IMR-90 (cell line): ENCODE results near the gene CRYGN. TPM values are rescaled to one million over a fixed set of nuclear protein-coding genes. Genes with fewer than 3 reads are reported as not detected.

Source experiments
- ATAC-seq: fragments of 200-7000 bp; cut with Tn5 transposase; 2 replicates; pipeline ENCODE4 v1.9.1; 2020; ENCODE audit warnings: low read depth, mild to moderate bottlenecking, moderate library complexity
- BruUV-seq: library from RNA; stranded (reverse); fragments of 400-500 nt; replicated peaks from 2 replicates; lab custom pipeline; 2021; lab: Mats Ljungman, UMichigan
- CTCF ChIA-PET: fragments of 300-600 bp; formaldehyde crosslinking; extraction: SDS; loops from one replicate; lab custom pipeline; 2021; ENCODE audit warnings: antibody characterized with exemption; lab: Yijun Ruan, JAX
- POLR2A ChIA-PET: fragments of 300-600 bp; sonication (Branson Sonifier 250); formaldehyde crosslinking; loops from one replicate; lab custom pipeline; 2022; ENCODE audit warnings: antibody characterized with exemption; ENCODE audit not compliant: unreplicated experiment; lab: Charles Lee
- DNase-seq: peaks from one replicate; pipeline ENCODE4 v3.0.0; 2013
- H2AFZ ChIP-seq: replicated peaks from 2 replicates; pipeline ENCODE3; 2013; ENCODE audit warnings: low read length, mild to moderate bottlenecking; ENCODE audit not compliant: poor library complexity
- H2AK5ac ChIP-seq: 2 replicates; pipeline ENCODE4 v1.6.1; 2013; ENCODE audit warnings: low read depth, low read length, inconsistent platforms
- H2AK9ac ChIP-seq: replicated peaks from 2 replicates; pipeline ENCODE3; 2013; ENCODE audit warnings: mild to moderate bottlenecking, low read depth, low read length, moderate library complexity; ENCODE audit not compliant: poor library complexity
- H2BK120ac ChIP-seq: 2 replicates; pipeline ENCODE4 v1.6.1; 2013; ENCODE audit warnings: low read depth, low read length, inconsistent platforms
- H2BK15ac ChIP-seq: 3 replicates; pipeline ENCODE4 v1.6.1; 2013; ENCODE audit warnings: low read depth, low read length, inconsistent platforms
- H2BK20ac ChIP-seq: 2 replicates; pipeline ENCODE4 v1.6.1; 2013; ENCODE audit warnings: low read depth, mild to moderate bottlenecking, inconsistent platforms, low read length, moderate library complexity
- H2BK5ac ChIP-seq: 2 replicates; pipeline ENCODE4 v1.6.1; 2013; ENCODE audit warnings: mild to moderate bottlenecking, low read depth, low read length, inconsistent platforms; ENCODE audit not compliant: poor library complexity, severe bottlenecking
- H3K14ac ChIP-seq: replicated peaks from 2 replicates; pipeline ENCODE4 v1.6.1; 2013; ENCODE audit warnings: low read depth, low read length, inconsistent platforms
- H3K18ac ChIP-seq: 2 replicates; pipeline ENCODE4 v1.6.1; 2013; ENCODE audit warnings: low read depth, low read length, control low read depth
- H3K23ac ChIP-seq: 2 replicates; pipeline ENCODE4 v1.6.1; 2013; ENCODE audit warnings: low read depth, low read length, inconsistent platforms
- H3K27ac ChIP-seq: 2 replicates; pipeline ENCODE4 v1.5.1; 2013; ENCODE audit warnings: mild to moderate bottlenecking, control low read depth, low read length; ENCODE audit not compliant: insufficient read depth
- H3K27me3 ChIP-seq: 2 replicates; pipeline ENCODE4 v1.6.1; 2013; ENCODE audit warnings: low read length; ENCODE audit not compliant: control insufficient read depth, insufficient read depth
- H3K36me3 ChIP-seq: 2 replicates; pipeline ENCODE4 v1.6.1; 2013; ENCODE audit warnings: low read length, mixed read lengths; ENCODE audit not compliant: control insufficient read depth, insufficient read depth
- H3K4ac ChIP-seq: 2 replicates; pipeline ENCODE4 v1.6.1; 2013; ENCODE audit warnings: low read depth, low read length, inconsistent platforms
- H3K4me1 ChIP-seq: 2 replicates; pipeline ENCODE4 v1.6.1; 2013; ENCODE audit warnings: low read length, mixed read lengths; ENCODE audit not compliant: control insufficient read depth, insufficient read depth
- H3K4me2 ChIP-seq: 2 replicates; pipeline ENCODE4 v1.6.1; 2013; ENCODE audit warnings: low read depth, mild to moderate bottlenecking, control low read depth, low read length, moderate library complexity
- H3K4me3 ChIP-seq: 2 replicates; pipeline ENCODE4 v1.5.1; 2013; ENCODE audit warnings: low read depth, mild to moderate bottlenecking, control low read depth, low read length, moderate library complexity; ENCODE audit not compliant: insufficient read depth
- H3K56ac ChIP-seq: 2 replicates; pipeline ENCODE4 v1.6.1; 2013; ENCODE audit warnings: low read length, inconsistent platforms; ENCODE audit not compliant: insufficient read depth; ENCODE audit errors: extremely low read depth
- H3K79me1 ChIP-seq, 2 experiments: 2 replicates each; pipeline ENCODE4 v1.6.1; 2013; ENCODE audit warnings: low read length in 2 of 2, inconsistent platforms in 1 of 2, low read depth in 1 of 2
- H3K9ac ChIP-seq: 2 replicates; pipeline ENCODE4 v1.6.1; 2013; ENCODE audit warnings: low read depth, low read length, control low read depth
- H3K9me1 ChIP-seq: 2 replicates; pipeline ENCODE4 v1.6.1; 2013; ENCODE audit warnings: low read length, inconsistent platforms; ENCODE audit not compliant: insufficient read depth
- H3K9me3 ChIP-seq: 2 replicates; pipeline ENCODE4 v1.6.1; 2013; ENCODE audit warnings: low read length; ENCODE audit not compliant: control insufficient read depth, insufficient read depth
- H4K20me1 ChIP-seq: 2 replicates; pipeline ENCODE4 v1.6.1; 2013; ENCODE audit warnings: low read length, inconsistent platforms; ENCODE audit not compliant: insufficient read depth
- H4K5ac ChIP-seq: 2 replicates; pipeline ENCODE4 v1.6.1; 2013; ENCODE audit warnings: mild to moderate bottlenecking, low read depth, low read length, control low read depth
- H4K8ac ChIP-seq, 2 experiments: 2 replicates each; pipeline ENCODE4 v1.6.1; 2013; ENCODE audit warnings: low read depth in 2 of 2, low read length in 2 of 2, control low read depth in 1 of 2, inconsistent platforms in 1 of 2
- H4K91ac ChIP-seq: 2 replicates; pipeline ENCODE4 v1.6.1; 2013; ENCODE audit warnings: low read depth, low read length, inconsistent platforms; ENCODE audit not compliant: insufficient read depth
- CEBPB ChIP-seq: IDR thresholded peaks from 2 replicates; pipeline ENCODE4 v1.6.1; 2012; ENCODE audit warnings: low read depth, low read length, improper control_type of control experiment
- FOS ChIP-seq: fragments of 150-350 bp; IDR thresholded peaks from 2 replicates; pipeline ENCODE4 v1.6.1; 2016; ENCODE audit warnings: low read depth, low read length
- MAFK ChIP-seq: IDR thresholded peaks from 2 replicates; pipeline ENCODE4 v1.6.1; 2012; ENCODE audit warnings: low read depth, low read length, improper control_type of control experiment
- MAZ ChIP-seq: IDR thresholded peaks from 2 replicates; pipeline ENCODE4 v1.6.1; 2012; ENCODE audit warnings: low read depth, mild to moderate bottlenecking, low read length, improper control_type of control experiment, moderate library complexity, borderline replicate concordance
- MXI1 ChIP-seq: IDR thresholded peaks from 2 replicates; pipeline ENCODE4 v1.6.1; 2012; ENCODE audit warnings: low read depth, mild to moderate bottlenecking, low read length, moderate library complexity, borderline replicate concordance
- NFE2L2 ChIP-seq: fragments of 150-350 bp; IDR thresholded peaks from 2 replicates; pipeline ENCODE4 v1.6.1; 2016; ENCODE audit warnings: low read depth, mild to moderate bottlenecking, low read length
- RAD21 ChIP-seq: IDR thresholded peaks from 2 replicates; pipeline ENCODE4 v1.6.1; 2012; ENCODE audit warnings: low read length, improper control_type of control experiment
- RFX5 ChIP-seq: IDR thresholded peaks from 2 replicates; pipeline ENCODE4 v1.8.0; 2012; ENCODE audit warnings: low read depth, mild to moderate bottlenecking, low read length, moderate library complexity
- SMC3 ChIP-seq: fragments of 150-350 bp; IDR thresholded peaks from 2 replicates; pipeline ENCODE4 v1.6.1; 2016; ENCODE audit warnings: low read depth, mild to moderate bottlenecking, antibody characterized with exemption, low read length, moderate library complexity
- WGBS, 2 experiments: methylation state at CpG; one replicate each; pipeline versions ENCODE4 v1.1.5 to v1.1.7; 2013; ENCODE audit warnings: missing lambda C conversion rate in 2 of 2; ENCODE audit not compliant: insufficient read length in 1 of 2; ENCODE audit errors: extremely low coverage in 2 of 2; 5-methylcytosine and 5-hydroxymethylcytosine counted together
- dilution Hi-C: fragments of 300-500 bp; cut with HindIII; formaldehyde crosslinking; loops from one replicate; pipeline ENCODE4 v1.14.3; 2018; ENCODE audit warnings: low sequenced_read_pairs; ENCODE audit not compliant: unreplicated experiment
- in situ Hi-C: fragments of 300-500 bp; cut with MboI; formaldehyde crosslinking; loops from 3 replicates; pipeline ENCODE4 v1.14.3; 2019; ENCODE audit warnings: low sequenced_read_pairs, inconsistent platforms, mixed read lengths
- intact Hi-C: fragments of 100-400 bp; cut with micrococcal nuclease; formaldehyde crosslinking; loops from 2 replicates; pipeline ENCODE4 v1.10.0; 2022
- polyA plus RNA-seq, 3 experiments: library from polyadenylated mRNA; depleted of rRNA; stranded (reverse); fragments of >200 nt; gene quantifications; 2 replicates each; pipeline ENCODE4 v1.2.3, GENCODE V29; 2012; ENCODE audit warnings: low replicate concordance in 1 of 3
- total RNA-seq: library from RNA; depleted of rRNA; stranded (reverse); fragments of >200 nt; gene quantifications from 2 replicates; pipeline ENCODE4 v1.2.3, GENCODE V29; 2012
- TF ChIP-seq, protein P1 (sequence below): fragments of 150-350 bp; IDR thresholded peaks from 2 replicates; pipeline ENCODE4 v1.6.1; 2016; ENCODE audit warnings: low read depth, mild to moderate bottlenecking, low read length, moderate library complexity, borderline replicate concordance

Gene CRYGN
- total and polyA plus RNA-seq, 2 of the 4 experiments (the other 2 are of a cell fraction), result not detected

GRCh38 chr7:151420144-151420543 is 19.8 kb downstream of the CRYGN start:
- Histone ChIP-seq H3K79me1 (no peaks in the 10 kb centered on the region), H2BK20ac (no peak overlapping the region), H3K27ac (no peak overlapping the region), H3K9ac (no peak overlapping the region), H3K4me2 (no peak overlapping the region), H2BK15ac (no peak overlapping the region), H3K23ac (no peak overlapping the region), H4K91ac (no peak overlapping the region), H3K18ac (no peak overlapping the region), H3K36me3 (no peaks in the 10 kb centered on the region), H3K9me3 (peaks cover 22% of the 10 kb centered on the region), H3K4ac (no peak overlapping the region), H3K4me1 (peaks cover 3% of the 10 kb centered on the region), H3K27me3 (peaks cover 10% of the 10 kb centered on the region), H4K5ac (no peak overlapping the region), H3K4me3 (no peak overlapping the region), H4K20me1 (no peaks in the 10 kb centered on the region), H3K14ac (no peak overlapping the region), H2AK5ac (no peak overlapping the region), H3K56ac (no peak overlapping the region), H2BK5ac (no peak overlapping the region), H3K9me1 (no peaks in the 10 kb centered on the region), H2AK9ac (no peak overlapping the region), H4K8ac (no peak overlapping the region), H2AFZ (no peak overlapping the region), H2BK120ac (no peak overlapping the region)
- no peak for TF ChIP-seq SMC3
- TF ChIP-seq CEBPB, result no peak
- TF ChIP-seq NFE2L2, result no peak
- TF ChIP-seq MXI1, result no peak
- TF ChIP-seq MAFK, result no peak
- TF ChIP-seq MAZ, result no peak
- TF ChIP-seq, protein P1, sequence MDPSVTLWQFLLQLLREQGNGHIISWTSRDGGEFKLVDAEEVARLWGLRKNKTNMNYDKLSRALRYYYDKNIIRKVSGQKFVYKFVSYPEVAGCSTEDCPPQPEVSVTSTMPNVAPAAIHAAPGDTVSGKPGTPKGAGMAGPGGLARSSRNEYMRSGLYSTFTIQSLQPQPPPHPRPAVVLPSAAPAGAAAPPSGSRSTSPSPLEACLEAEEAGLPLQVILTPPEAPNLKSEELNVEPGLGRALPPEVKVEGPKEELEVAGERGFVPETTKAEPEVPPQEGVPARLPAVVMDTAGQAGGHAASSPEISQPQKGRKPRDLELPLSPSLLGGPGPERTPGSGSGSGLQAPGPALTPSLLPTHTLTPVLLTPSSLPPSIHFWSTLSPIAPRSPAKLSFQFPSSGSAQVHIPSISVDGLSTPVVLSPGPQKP, result no peak
- no peak for TF ChIP-seq FOS
- TF ChIP-seq RAD21, result no peak
- TF ChIP-seq RFX5, result no peak
- intact Hi-C loops, result no loop called here
- ATAC-seq (no peak), DNase-seq (peak; percentile 12)
- ChIA-PET POLR2A (no interaction called here), CTCF (no interaction called here)
- no TSS peak for BruUV-seq
- WGBS, 2 experiments, result no CpG with 5 or more reads among the region's 5 CpGs
- dilution Hi-C loops, result no loop called here
- in situ Hi-C loops, result no loop called here
